Stimulated activated CD4-positive, alpha-beta T cell treated with anti-CD3 and anti-CD28 coated beads, TNF-alpha, amount 100 ng/mL, for 4 hours (primary cell): Measurements from ENCODE around the gene APAF1.
"Not testable (repeated sequence)": the region's sequence is repeated elsewhere in the genome, so short reads cannot be mapped to it uniquely, and the experiment has no call there.

Source experiments
- DNase-seq, 3 experiments: peaks; one replicate each; pipeline ENCODE4 v3.0.0-alpha.2; 2020; ENCODE audit warnings: low read depth in 3 of 3

The APAF1 gene

DNA sequence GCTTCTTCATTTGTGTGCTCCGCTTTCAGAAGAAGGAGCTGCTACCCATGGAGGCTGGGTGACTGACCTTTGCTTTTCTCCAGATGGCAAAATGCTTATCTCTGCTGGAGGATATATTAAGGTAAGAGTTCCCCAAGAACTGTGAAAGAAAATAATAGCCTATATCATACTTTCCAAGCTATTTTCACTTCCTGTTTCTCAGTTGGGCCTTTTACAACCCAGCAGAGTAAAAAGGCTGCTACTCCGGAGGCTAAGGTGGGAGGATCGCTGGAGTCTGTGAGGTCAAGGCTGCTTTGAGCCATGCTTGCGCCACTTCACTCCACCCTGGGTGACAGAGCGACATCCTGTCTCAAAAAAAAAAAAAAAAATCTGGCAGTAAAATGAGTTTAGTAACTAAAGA, 82.1 kb downstream of the APAF1 start:
- no peak for DNase-seq

DNA sequence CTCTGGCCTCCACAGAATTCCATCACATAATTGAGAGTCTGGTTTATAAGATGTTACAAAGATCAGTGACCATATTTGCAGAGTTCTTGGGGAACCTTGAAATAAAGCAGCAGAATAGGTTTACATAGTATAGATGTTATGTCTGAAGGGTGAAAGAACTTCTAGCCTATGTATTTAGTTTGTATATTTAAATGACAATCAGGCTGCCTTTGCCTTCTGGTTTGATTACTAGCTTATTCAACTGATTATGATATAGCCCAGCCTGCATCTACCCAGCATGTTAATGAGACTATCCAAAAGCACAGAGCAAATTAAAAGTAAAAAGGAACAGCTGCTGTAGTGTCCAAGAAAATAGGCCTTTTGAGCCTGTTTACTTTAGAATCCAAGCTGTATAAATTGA, 85.3 kb downstream of the APAF1 start:
- DNase-seq = no peak

DNA sequence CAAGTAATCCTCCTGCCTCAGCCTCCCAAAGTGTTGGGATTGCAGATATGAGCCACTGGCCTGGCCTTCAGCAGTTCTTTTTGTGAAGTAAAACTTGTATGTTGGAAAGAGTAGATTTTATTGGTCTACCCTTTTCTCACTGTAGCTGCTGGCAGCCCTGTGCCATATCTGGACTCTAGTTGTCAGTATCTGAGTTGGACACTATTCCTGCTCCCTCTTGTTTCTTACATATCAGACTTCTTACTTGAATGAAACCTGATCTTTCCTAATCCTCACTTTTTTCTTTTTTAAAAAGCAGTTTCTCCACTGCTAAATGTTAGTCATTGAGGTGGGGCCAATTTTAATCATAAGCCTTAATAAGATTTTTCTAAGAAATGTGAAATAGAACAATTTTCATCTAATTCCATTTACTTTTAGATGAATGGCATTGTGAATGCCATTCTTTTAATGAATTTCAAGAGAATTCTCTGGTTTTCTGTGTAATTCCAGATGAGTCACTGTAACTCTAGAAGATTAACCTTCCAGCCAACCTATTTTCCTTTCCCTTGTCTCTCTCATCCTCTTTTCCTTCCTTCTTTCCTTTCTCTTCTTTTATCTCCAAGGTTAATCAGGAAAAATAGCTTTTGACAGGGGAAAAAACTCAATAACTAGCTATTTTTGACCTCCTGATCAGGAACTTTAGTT, 88.7 kb downstream of the APAF1 start:
- no peak for DNase-seq

DNA sequence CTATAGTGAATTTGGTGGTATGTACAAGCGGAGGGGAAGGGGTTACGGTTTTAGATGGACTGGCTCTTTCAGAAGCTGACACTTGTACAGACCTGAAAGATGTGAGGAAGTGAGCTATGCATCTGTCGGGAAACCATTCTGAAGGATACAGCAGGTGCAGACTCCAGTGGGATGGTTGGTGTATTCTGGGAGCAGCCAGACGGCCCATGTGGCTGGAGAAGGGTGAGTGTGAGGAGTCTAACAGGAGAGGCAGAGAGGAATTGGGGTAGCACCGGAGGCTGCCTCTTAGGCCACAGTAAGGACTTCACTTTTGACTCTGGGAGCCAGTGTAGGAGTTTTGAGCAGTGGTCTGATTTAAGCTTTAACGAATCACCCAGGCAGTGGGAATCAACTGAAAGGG, 90.7 kb downstream of the APAF1 start:
- DNase-seq = no peak

- no peak for DNase-seq
Measured at GRCh38 chr12:98736352-98737321, 91.5 kb downstream of the APAF1 start.

- no peak for DNase-seq
Measured at GRCh38 chr12:98737322-98737712, 92.2 kb downstream of the APAF1 start.

DNA sequence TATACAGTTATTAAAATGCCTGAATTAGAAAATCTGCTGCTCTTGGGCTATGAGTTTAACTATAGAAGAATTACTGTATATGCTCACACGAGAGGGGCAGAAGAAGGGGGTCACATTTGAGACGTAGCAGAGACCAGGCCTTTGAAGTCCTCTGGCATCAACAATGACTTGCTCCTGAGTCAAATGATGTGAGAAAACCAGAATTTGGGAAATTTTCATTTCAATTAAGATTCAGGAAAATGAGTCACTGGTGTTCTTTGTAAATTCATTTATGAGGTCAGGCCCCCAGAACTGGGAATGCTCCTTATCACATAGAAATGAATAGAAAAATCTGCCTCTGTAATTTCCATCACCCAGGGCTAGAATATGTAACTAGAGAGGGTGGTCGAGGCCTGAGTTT, 92.9 kb downstream of the APAF1 start:
- no peak for DNase-seq

DNA sequence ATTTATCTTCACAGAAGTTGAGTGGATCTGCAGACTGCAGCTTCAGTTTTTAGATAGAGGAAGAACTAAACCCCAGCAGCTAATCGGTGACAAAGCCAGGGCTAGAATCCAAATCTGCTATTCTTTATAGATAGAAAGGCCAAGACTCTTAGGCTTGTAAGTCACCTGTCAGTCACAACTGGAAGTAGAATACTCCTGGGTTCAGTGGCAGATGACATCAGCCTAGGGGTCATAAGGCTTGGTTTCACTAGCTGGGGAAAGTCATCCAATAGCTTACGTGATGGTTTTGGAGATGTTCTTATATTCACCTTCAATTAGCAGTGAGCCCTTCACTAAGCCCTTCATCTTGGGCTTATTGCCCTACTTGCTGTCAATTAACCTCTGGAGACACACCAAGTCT, 93.4 kb downstream of the APAF1 start:
- DNase-seq = no peak

DNA sequence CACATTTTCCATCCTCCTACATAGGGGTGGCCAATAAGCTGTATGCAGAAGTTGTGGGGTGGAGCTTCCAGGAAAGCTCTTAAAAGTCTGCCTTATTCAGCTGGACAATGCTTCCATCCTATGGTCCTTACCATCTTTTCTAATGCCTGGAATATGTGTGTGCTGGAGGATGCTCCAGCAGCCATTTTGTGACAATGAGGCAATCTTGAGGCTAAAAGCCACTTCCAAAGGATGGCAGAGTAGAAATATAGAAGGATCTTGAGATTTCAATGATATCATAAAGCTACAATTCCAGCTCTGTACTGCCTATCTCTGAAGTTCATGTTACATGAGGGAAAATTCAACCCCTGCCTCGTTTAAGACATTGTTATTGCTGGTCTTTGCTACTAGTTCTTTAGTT, 95.7 kb downstream of the APAF1 start:
- DNase-seq = no peak

GRCh38 chr12:98741196-98741555, 96.1 kb downstream of the APAF1 start:
- DNase-seq = no peak

GRCh38 chr12:98741556-98742265, 96.6 kb downstream of the APAF1 start:
- DNase-seq = no peak

DNA sequence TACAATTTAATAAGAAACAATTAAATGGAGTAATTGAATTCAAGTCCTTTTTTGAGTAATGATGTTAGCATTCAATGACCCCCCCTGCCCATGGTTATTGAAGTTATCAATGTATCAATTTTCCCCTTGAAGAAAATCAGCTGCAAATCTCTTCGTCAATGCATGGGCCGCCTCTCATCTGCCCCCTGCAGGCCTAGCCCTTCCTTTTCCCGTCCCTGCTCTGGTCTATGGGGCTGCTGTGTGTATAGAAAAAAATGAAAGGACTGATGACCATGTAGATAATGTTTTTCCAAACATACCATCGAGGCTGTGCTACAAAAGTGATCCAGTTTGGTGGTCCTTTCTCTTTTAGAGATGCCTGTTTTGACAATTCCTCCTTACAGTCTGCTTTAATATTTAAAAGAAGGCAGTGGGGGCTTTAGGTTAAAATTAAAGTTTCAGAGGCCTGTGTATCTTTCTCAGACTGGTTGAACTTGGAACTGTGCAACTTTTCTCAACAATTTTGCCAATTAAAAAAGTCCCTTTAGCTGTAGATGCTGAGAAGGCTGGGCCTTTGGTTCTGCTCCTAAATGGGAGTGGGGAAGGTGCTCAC, 98.4 kb downstream of the APAF1 start:
- no peak for DNase-seq

DNA sequence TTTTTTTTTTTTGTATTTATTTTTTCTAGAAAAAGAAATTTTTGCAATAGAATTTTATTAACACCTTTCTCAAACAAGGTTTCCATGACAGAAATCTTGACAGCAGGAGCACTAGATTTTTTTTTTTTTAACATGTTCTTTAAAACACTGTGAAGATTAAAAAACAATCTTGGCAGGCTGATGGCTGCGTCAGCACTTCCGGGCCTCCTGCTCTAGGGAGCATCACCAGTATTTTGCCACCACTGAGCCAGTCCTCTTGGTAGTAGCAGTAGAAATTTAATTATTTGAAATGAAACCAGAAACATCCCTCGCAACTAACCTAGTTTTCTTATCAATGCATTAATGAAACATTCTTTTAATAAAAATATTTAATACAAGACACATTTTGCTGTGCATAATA, 99.6 kb downstream of the APAF1 start:
- no peak for DNase-seq

GRCh38 chr12:98745578-98746391, 100.7 kb downstream of the APAF1 start:
- no peak for DNase-seq

DNA sequence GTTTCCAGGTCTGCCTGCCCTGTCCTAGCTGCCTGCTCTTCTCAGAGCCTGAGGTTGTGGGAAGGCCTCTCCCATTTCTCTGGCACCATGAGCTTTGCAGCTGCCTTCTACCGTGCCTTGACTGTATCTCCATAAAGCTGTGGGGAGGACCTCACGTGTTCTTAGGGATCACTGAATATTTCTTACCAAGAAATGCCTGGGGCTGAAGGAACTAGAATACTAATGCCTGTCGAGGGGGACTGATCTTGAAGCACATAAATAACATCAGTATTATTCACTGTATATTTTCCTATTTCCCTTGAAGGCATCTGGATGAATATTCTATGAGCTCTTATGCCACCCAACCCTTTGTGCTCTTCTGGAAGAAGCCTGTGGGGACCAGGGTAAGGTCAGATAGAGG, 103.4 kb downstream of the APAF1 start:
- DNase-seq = no peak

DNA sequence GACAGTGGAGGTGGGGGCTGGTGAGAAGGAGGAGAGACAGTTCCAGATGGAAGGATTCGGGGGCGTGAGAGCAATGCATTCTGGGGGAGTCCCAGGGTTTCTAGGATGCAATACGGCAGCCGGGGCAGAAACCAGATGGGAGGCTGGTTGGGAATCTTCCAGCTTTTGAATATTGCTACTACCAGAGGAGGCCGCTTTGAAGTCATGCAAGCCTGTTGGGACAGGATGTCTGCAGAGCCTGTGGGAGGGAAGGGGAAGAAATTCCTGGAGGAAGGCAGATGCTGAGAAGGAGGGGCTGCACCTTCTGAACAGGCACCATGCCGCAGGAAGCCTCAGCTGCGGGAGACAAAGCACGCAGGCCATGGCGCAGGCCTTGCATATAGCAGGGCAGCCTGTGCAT, 105.4 kb downstream of the APAF1 start:
- DNase-seq = no peak

DNA sequence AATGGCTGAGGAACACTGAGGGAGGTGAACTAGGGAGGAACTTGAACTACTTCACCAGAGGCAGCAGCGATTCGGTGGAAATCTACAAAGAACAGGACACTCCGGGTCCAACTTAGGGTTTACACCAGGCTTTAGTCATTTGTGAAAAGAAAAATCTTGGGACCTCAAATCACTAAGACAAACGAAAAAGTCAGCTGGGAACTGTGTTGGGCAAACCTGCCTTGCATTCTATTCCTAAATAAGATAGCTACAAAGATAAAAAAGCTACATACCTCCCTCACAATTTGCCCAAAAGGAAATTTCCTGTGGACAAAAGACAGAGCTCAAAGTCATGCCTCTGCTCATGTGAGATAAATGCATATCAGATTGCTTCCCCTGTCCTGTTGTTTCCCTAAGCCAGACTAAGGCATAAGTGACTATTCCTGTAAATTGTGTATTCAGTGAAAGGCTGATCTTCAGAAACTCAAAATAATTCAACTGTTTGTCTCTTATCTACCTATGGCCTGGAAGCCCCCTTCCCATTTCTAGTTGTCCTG, 106.6 kb downstream of the APAF1 start:
- no peak for DNase-seq

GRCh38 chr12:98752726-98753125, 107.6 kb downstream of the APAF1 start:
- no peak for DNase-seq

- no peak for DNase-seq
Measured at GRCh38 chr12:98754095-98754494, 109.0 kb downstream of the APAF1 start.

GRCh38 chr12:98755855-98756254, 110.8 kb downstream of the APAF1 start:
- not testable (repeated sequence) for DNase-seq

- no peak for DNase-seq
Measured at GRCh38 chr12:98757455-98757854, 112.4 kb downstream of the APAF1 start.
